ENCODE data around the gene CMIP.
A peak's percentile ranks its signal among the peaks of the same experiment; 100 is the strongest.

The CMIP gene

GRCh38 chr16:81695321-81696165 lies 250.9 kb downstream of the CMIP start:
- no peak for DNase-seq

DNA sequence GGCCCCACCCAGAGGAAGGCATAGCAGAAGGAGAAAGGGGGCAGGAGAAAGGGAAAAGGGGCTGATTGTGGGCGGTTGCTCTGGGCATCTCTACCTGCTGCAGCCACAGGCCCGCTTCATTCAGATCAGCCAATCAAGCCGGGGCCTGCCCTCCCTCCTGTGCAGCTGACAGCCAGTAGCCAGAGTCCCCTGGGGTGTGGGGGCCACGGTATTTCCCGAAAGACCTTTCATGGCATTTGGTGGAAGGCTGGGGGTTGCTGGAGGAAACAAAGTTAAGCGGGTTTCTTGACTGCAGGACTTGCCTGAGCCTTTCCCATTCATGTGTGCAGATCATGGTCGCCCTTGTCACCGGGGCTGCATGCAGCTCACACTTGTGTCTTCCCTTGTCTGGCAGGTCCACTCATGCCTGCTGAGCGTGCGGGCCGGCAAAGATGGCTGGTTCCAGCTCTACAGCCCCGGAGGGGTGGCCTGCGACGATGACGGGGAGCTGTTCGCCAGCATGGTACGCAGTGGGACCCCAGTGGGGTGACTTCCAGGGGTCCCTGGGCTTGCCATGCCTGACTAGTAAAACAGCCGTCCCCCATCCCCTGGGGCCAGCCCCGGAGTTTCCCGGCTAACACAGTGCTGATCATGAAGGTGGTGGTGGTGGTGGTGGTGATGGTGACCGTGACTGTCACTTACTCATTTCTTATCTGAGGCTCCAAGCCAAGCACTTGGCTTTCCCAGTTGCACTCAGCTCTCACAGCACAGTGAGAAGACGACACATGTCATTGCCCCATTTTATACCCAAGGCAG lies 251.8 kb downstream of the CMIP start:
- DNase-seq: no peak

DNA sequence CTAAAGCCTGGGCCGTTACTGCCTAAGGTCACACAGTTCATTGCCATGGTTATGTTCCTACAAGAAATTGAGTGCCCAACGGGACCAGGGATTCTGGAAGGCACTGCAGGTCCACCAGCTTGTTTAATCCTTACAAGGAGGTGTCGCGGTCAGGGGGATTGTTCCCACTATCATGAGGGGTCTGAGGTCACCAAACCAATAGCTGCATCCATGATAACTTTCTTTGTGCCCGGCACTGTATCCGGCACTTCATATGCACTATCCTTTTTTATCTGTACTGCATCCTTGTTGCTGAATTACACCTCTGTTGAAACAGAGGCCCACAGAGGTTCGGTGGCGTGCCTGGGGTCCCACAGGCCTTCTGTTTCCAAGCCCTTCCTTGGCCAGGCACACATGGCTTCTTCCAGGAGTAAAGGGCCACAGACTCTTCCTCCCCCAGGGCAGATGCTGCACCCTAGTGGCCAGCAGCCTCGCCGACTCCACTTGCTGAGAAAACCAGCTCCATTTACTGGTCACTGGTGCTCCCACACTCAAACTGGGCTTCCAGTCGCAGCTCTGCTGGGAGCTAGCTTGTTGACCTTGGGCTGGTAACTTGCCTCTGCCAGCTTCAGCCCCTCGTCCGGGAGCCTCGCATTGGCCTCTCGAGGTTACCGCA lies 252.5 kb downstream of the CMIP start:
- peak; percentile 50 for DNase-seq

GRCh38 chr16:81697616-81698309 lies 253.2 kb downstream of the CMIP start:
- no peak for DNase-seq

DNA sequence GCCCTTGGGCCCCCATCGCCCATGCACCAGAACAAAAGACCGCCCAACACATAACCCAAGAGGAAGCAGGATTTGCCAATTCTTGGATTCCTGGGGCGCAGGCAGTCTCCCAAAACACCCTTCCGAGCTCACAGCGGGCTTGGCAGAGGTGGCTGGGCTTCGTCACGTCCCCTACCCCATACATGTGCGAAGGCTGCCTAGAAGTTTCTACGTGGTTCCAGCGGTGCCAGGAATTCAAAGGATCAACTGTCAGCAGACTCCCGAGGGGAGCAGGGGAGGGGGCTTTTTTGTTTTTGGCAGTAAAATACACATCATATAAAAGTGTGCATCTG lies 253.7 kb downstream of the CMIP start:
- no peak for DNase-seq

- DNase-seq: no peak
Measured at GRCh38 chr16:81699596-81699995, 255.0 kb downstream of the CMIP start.

DNA sequence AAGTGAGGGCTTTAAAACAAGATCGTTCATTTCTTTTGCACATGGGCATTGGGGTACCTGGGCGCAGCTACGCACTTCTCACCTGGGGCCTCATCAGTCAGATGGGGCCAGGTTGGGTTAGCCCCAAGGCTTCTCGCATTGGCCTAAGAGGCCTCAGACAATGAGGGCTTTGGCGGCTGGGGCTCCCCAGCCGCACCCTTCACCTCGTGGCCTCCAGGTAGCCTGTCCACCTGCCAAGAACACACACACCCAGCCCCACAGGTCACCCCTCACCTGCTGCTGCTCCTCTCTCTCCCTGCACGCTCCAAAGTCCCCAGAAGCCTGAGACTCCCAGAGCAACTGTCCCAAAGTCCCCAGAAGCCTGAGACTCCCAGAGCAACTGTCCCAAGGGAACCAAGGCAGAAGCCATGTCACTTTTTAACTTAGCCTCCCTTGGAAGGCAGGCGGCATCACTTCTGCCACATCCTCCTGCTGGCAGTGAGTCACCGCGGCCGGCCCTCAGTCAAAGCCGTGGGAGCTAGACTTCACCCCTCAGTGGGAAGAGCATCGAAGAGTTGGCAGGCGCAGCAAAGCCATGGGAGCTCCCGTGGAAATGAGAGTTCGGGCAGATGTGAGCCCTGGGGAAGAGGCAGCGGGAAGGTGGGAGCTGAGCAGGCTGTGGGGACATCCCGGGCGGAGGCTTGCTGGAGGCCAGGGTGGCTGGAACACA lies 255.6 kb downstream of the CMIP start:
- no peak for DNase-seq

DNA sequence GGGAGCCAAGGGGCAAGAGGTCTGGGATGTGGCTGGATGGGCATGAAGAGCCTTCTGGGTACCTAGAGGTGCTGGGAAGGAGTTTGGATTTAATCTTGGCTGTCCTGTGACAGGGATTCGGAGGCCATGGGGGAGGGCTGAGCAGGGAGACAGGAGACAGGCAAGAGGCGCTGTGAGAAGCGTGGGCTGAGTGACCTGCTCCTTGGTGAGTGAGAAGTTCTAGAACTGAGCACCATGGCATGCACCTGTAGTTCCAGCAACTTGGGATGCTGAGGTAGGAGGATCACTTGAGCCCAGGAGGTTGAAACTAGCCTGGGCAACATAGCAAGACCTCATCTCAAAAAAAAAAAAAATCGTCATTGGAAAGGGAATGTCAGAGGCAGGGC lies 256.2 kb downstream of the CMIP start:
- DNase-seq: no peak

DNA sequence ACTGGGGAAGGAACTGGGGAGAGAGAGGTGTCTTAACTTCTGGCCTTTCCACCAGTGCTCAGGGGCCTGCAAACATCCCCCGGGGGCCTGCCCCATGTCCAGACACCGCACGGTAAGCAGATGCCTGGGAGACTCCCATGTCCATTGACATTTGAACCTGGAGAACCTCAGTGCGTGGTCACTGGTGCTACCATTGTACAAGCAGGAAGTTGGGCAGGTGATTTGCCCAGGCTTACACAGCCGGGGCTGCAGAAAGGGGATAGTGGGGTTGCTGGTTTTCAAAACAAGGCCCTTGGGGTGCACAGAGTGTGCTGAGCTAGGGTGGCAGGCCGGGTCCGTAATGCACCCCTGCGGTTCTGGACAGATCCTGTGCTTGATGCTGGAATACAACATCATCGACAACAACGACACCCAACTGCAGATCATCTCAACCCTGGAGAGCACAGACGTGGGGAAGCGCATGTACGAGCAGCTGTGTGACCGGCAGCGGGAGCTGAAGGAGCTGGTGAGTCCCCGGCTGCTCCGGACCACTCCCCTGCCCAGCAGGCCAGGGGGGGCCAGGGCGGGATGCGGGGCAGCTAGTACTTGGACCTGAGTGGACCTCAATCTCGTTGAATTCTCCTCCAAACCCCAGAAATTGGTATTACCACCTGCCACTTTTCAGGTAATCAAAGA lies 256.8 kb downstream of the CMIP start:
- no peak for DNase-seq

DNA sequence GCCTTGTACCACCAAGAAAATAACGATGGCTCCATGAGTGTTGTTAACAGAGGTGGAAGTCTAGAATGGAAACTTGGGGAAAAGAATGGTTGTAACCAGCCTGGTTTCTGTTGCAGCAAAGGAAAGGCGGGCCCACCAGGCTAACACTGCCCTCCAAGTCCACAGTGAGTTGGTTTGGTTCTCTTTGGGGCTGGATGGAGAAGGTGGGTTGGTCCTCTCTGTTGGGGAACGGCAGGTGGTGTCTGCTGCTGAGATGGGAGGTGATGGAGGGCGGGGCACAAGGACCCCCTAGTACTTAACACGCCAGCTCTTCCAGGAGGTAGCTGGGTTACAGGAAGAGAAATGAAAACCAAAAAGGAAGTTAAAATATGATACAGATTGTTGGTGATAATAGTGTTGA lies 257.9 kb downstream of the CMIP start:
- DNase-seq: no peak

DNA sequence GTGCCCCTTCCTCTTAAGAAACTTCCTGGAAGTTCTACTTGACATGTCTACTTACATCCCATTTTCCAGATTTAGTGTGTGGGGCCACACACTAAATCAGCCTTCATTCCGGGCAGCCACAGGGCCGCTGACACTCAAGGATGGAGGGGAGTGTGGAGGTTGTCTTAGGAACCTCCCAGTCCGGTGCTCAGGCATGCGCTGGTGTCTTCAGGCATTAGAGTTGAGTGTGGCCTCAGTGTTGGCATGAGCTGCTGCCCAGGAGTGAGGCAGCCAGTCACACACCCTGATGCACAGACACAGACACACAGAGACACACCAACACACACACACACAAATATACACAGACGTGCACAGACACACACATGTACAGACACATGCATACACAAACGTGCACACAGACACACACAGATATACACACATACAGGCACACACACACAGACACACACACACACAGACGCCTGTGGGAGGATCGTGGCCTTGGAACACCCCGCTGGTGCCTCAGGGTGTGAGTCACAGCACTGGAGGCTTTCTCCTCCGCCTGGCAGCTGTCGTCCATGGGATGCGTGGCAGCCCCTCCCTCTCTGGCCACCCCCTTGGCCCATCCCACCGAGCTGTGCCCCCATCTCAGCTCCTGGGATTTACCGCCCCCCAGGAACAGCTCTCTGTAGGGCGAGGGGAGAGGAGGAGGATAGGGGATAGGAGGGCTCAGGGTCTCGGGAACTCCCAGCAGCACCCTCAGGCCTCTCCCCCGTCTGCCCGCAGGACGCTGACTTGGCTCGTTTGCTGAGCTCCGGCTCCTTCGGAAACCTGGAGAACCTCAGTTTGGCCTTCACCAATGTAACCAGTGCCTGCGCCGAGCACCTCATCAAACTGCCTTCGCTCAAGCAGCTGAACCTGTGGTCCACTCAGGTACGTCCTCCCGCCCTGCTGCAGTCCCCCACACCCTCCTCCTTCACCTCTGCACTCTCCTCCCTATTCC lies 258.9 kb downstream of the CMIP start:
- no peak for DNase-seq

- no peak for DNase-seq
Measured at GRCh38 chr16:81705261-81705660, 260.7 kb downstream of the CMIP start.

DNA sequence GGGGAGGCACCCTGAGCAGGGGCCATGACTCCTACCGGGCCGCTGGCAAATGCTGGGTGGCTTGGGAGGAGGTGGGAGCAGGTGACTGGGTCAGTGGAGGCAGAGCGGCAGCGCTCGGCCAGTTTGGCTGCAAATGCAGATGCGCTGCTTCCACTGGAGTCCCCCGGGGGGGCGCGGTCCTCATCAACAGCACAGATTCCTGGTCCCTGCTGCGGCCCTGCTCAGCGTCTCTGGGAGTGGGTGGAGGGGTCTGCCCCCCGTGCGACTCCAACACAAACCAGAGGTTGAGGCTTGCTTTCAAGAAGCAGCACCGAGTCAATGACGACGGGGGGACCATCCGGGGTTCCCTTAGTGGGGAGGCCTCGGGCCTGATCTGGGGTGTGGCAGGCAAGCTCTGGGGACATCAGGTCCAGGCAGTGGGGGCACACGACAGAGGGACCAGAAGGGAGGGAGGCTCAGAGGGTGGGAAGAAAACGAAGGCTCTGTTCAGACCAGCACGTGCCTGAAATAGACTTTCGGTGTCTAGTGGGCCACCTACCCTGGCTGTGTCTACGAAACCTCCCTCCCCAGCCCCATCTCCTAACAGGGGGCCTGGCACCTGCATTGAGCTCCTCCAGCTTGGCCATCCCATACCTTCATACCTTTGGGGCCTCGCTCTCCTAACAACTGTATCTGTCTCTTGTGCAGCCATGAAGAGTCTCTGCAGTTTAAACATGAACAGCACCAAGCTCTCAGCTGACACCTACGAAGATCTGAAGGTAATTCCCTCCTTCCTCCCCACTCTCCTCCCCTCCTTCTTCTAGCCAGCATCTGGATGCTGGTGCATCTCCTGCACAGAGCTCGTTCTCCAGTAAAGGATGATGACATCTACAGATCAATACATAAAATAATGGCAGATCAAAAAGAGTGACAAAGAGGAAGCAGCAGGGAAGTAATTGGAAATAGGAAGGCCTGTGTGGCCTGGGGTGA lies 262.0 kb downstream of the CMIP start:
- no peak for DNase-seq

DNA sequence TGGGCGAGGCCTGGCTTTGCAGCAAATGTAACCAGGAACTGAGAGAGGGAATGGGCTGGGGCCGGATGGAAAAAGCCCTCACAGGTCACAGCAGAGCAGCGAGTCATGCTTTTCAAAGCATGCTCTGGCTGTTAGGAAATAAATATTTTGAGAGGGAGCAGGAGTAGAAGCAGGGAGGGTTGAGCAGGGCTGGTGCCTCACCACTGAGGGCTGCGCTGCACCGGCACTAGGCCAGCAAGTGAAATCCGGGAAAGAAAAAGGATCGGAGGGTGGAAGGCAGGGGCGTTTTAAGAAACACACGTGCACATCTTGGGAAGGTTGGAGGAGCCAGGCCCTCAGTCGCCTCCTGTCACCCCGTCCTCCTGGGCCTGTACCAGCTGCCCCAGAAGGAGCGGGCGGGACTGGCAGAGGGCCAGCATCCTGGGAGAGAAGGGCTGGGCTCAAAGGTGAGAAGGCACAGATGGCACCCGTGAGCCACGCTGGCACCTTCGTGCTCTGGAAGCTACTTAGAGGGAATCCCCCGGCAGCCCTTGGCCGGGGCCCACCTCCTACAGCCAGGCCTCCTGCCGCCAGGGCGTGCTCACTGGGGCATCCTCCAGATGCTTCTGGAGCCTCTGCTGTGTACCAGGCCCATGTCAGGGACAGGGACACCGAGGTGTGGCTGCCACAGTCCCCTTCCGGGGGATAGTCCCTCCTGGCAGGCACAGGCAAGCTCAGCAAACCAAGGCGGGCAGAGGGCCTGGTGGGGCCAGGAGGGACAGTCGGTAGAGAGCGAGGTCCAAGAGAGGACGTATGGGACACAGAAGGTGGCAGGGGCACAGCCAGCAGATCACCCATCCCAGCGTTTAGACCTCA lies 263.0 kb downstream of the CMIP start:
- no peak for DNase-seq

GRCh38 chr16:81708266-81709015 lies 263.8 kb downstream of the CMIP start:
- DNase-seq: no peak

DNA sequence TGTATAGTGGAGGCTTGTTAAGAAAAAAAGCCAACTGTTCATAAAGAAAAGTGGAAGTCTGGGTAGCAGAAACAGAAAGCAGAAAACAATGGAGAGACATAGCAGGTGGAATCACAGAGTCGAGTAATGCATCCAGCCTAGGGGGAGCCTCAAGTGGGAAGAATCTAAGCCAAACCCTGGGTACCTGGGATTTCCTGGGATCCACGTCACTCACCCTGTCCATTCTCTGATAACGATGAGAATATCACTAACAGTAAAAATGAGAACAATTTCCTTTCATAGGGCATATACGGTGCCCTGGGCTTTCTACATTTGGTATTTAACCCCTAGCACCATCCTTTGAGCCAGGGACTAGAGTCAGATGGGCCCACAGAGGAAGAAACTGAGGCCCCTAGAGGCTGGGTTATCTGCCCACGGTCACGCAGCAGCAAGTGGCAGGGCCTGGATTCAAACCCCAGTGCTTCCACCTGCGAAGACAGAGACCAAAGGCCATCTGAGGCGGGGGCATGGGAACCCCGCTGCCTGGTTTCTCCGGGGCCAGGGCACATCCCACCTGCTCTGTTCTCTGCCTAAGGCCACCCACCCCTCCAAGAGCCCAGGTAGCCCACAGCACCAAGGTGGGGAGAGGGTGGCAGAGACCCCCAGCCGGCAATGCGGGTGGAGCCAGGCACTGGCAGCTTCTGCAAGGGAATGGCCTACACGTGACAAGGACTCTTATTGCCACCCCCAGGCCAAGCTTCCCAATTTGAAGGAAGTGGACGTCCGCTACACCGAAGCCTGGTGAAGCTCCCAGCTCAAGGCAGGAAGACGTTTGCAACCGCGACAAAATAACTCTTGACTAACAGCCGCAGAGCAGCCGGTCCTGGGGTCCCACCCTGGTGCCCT lies 264.6 kb downstream of the CMIP start:
- DNase-seq: no peak

DNA sequence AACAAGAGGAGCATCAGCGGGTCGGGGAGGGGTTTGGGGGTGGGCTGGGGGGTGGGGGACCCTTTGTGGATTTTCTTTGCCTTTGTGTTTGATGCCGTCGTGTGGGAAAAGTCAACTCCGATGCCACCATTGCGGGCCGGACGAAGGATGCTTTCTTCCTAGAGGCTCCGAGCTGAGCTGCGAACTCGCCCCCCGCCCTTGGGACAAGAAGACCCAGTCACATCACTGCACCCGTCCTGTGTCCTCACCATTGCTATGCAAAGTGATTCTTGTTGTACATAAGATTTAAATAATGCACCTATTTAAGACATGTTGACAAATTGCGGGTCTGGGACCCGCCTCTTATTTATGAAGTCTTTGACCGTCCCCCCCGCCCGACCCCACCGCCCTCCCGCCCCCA lies 265.4 kb downstream of the CMIP start:
- no peak for DNase-seq

All from CD4-positive, alpha-beta T cell treated with Interleukin-10 for 1 hour (primary cell).